ENCODE results near the gene COX6B2. TPM values are rescaled to one million over a fixed set of nuclear protein-coding genes. Genes with fewer than 3 reads are reported as not detected.
A peak's percentile ranks its signal among the peaks of the same experiment; 100 is the strongest.

The COX6B2 gene
- total and polyA plus RNA-seq, 2 of the 13 experiments (the other 11 are each of a cell fraction or from before 2014, with no cell fraction given), result 0.21 TPM; not detected in 1

DNA sequence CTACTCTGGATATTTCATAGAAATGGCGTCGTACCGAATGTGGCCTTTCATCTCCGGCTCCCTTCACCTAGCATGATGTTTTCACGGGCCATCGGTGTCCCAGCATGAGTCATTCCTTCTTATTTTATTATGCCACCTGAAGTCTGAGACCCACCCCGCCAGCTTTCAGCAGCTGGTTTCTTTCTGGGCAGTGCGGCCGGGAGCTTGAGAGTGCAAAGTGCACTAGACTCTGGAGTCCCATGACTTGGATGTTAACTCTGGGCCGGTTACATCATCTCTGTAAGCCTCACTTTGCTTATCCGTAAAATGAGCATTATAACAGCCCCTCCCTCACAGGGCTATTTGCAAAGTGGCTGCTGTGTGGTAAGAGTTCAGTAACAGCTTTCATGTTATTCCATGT lies 20.6 kb downstream of the COX6B2 start (continued):
- TF ChIP-seq TBP (CRISPR knock-in tag; IDR thresholded peaks at IDR 0.05), result no peak
- TF ChIP-seq MEIS2 (CRISPR knock-in tag; IDR thresholded peaks at IDR 0.05), result no peak
- TF ChIP-seq KDM3A (CRISPR knock-in tag; IDR thresholded peaks at IDR 0.05; ENCODE audit: low read depth), result no peak
- TF ChIP-seq ZNF557 (CRISPR knock-in tag; IDR thresholded peaks at IDR 0.05), result no peak
- TF ChIP-seq PHF20 (CRISPR knock-in tag; IDR thresholded peaks at IDR 0.05), result no peak
- TF ChIP-seq, protein P1, sequence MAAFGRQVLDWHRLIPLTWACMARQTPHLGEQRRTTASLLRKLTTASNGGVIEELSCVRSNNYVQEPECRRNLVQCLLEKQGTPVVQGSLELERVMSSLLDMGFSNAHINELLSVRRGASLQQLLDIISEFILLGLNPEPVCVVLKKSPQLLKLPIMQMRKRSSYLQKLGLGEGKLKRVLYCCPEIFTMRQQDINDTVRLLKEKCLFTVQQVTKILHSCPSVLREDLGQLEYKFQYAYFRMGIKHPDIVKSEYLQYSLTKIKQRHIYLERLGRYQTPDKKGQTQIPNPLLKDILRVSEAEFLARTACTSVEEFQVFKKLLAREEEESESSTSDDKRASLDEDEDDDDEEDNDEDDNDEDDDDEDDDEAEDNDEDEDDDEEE (CRISPR knock-in tag; IDR thresholded peaks at IDR 0.05), result no peak
- TF ChIP-seq MYPOP (CRISPR knock-in tag; IDR thresholded peaks at IDR 0.05), result peak; percentile 72; the same call in 1 of the 2 replicates
- no peak for TF ChIP-seq RBM39 (IDR thresholded peaks at IDR 0.05; ENCODE audit: low read depth, low read length, poor library complexity, severe bottlenecking)
- no peak for TF ChIP-seq SP2 (CRISPR knock-in tag; IDR thresholded peaks at IDR 0.05)
- no peak for TF ChIP-seq CENPT (CRISPR knock-in tag; IDR thresholded peaks at IDR 0.05; ENCODE audit: low read depth)
- TF ChIP-seq ZNF430 (CRISPR knock-in tag; IDR thresholded peaks at IDR 0.05), result 0 out of 2 replicates have a peak, but pooled peaks have one; percentile 62
- 0 out of 2 replicates have a peak, but pooled peaks have one; percentile 48 for TF ChIP-seq ZNF142 (CRISPR knock-in tag; IDR thresholded peaks at IDR 0.05)
- TF ChIP-seq CHD4 (IDR thresholded peaks at IDR 0.05; ENCODE audit: borderline replicate concordance, low read length), result no peak
- no peak for TF ChIP-seq ZBTB38 (CRISPR knock-in tag; IDR thresholded peaks at IDR 0.05)
- TF ChIP-seq ZNF777 (CRISPR knock-in tag; IDR thresholded peaks at IDR 0.05), result no peak
- no peak for TF ChIP-seq ATRX (CRISPR knock-in tag; IDR thresholded peaks at IDR 0.05; ENCODE audit: borderline replicate concordance)
- TF ChIP-seq ZNF484 (CRISPR knock-in tag; IDR thresholded peaks at IDR 0.05; ENCODE audit: borderline replicate concordance, low read depth), result no peak
- TF ChIP-seq, protein P2, sequence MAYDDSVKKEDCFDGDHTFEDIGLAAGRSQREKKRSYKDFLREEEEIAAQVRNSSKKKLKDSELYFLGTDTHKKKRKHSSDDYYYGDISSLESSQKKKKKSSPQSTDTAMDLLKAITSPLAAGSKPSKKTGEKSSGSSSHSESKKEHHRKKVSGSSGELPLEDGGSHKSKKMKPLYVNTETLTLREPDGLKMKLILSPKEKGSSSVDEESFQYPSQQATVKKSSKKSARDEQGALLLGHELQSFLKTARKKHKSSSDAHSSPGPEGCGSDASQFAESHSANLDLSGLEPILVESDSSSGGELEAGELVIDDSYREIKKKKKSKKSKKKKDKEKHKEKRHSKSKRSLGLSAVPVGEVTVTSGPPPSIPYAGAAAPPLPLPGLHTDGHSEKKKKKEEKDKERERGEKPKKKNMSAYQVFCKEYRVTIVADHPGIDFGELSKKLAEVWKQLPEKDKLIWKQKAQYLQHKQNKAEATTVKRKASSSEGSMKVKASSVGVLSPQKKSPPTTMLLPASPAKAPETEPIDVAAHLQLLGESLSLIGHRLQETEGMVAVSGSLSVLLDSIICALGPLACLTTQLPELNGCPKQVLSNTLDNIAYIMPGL (CRISPR knock-in tag; IDR thresholded peaks at IDR 0.05; ENCODE audit: borderline replicate concordance in 1 of 2, low read depth in 1 of 2), result no peak; a peak in 1 of 4 replicates
- no peak for TF ChIP-seq ZNF660 (CRISPR knock-in tag; IDR thresholded peaks at IDR 0.05; ENCODE audit: borderline replicate concordance, low read depth)

Measured in HepG2 (cell line).